T-cell (primary cell): Measurements from ENCODE around the gene NDST1. TPM values are rescaled to one million over a fixed set of nuclear protein-coding genes. Genes with fewer than 3 reads are reported as not detected.

Experiments
- ATAC-seq, 4 experiments: fragments of 200-7000 bp in 3 of 4; fragments of 150-1000 bp in 1 of 4; cut with Tn5 transposase; replicated peaks in 1 of 4; 1 replicate in 3 of 4; 2 replicates in 1 of 4; pipeline ENCODE4 v1.10.0; 2021; ENCODE audit warnings: moderate library complexity in 3 of 4, mild to moderate bottlenecking in 2 of 4, moderate number of reproducible peaks in 1 of 4
- CTCF ChIA-PET, 2 donors: fragments of 300-600 bp; sonication (Branson Sonifier 250); formaldehyde crosslinking; loops; one replicate each; lab custom pipeline; 2022; ENCODE audit warnings: antibody characterized with exemption in 2 of 2; lab: Charles Lee
- POLR2A ChIA-PET, 2 donors: fragments of 300-600 bp; sonication (Branson Sonifier 250); formaldehyde crosslinking; loops; one replicate each; lab custom pipeline; 2022; ENCODE audit warnings: antibody characterized with exemption in 2 of 2; lab: Charles Lee
- DNase-seq, 35 experiments: peaks; one replicate each; pipeline versions ENCODE4 v3.0.0 to v3.0.0-alpha.2; 2013 to 2023
- H3K27ac ChIP-seq: one replicate; pipeline ENCODE4 v1.5.1; 2013; ENCODE audit warnings: low read length
- H3K27me3 ChIP-seq, 2 experiments: replicated peaks in 1 of 2; 1 replicate in 1 of 2; 2 replicates in 1 of 2; pipeline versions ENCODE4 v1.6.1 to v1.7.0; 2013; ENCODE audit warnings: low read length in 1 of 2, mixed read lengths in 1 of 2; ENCODE audit not compliant: control insufficient read depth in 2 of 2, insufficient read depth in 2 of 2; ENCODE audit errors: extremely low read depth in 1 of 2
- H3K36me3 ChIP-seq, 2 donors: 1 replicate in 1 of 2; 2 replicates in 1 of 2; pipeline versions ENCODE4 v1.6.1 to v1.7.0; 2013; ENCODE audit warnings: low read length in 1 of 2; ENCODE audit not compliant: control insufficient read depth in 2 of 2, insufficient read depth in 1 of 2; ENCODE audit errors: extremely low read depth in 1 of 2
- H3K4me1 ChIP-seq, 2 experiments: 1 replicate in 1 of 2; 2 replicates in 1 of 2; pipeline versions ENCODE4 v1.6.1 to v1.7.0; 2013; ENCODE audit warnings: low read length in 2 of 2, mixed read lengths in 1 of 2; ENCODE audit not compliant: insufficient read depth in 2 of 2, control insufficient read depth in 1 of 2; ENCODE audit errors: extremely low read depth in 1 of 2
- H3K4me3 ChIP-seq, 2 donors: 1 replicate in 1 of 2; 2 replicates in 1 of 2; pipeline versions ENCODE4 v1.5.1 to v1.7.0; 2013; ENCODE audit warnings: mild to moderate bottlenecking in 2 of 2, low read length in 1 of 2, moderate library complexity in 1 of 2; ENCODE audit not compliant: control insufficient read depth in 1 of 2; ENCODE audit errors: extremely low read depth in 1 of 2
- H3K9me3 ChIP-seq: 2 replicates; pipeline ENCODE4 v1.7.0; 2013
- H3K27ac Mint-ChIP-seq, 2 donors: one replicate each; pipeline ENCODE4 v1.8.0; 2020 to 2021; ENCODE audit warnings: mild to moderate bottlenecking in 2 of 2, mixed read lengths in 2 of 2
- H3K27me3 Mint-ChIP-seq, 2 donors: one replicate each; pipeline ENCODE4 v1.8.0; 2021 to 2022; ENCODE audit warnings: mixed read lengths in 2 of 2
- H3K36me3 Mint-ChIP-seq: one replicate; pipeline ENCODE4 v1.8.0; 2021; ENCODE audit warnings: mixed read lengths
- H3K4me1 Mint-ChIP-seq, 3 donors: one replicate each; pipeline ENCODE4 v1.8.0; 2020 to 2022; ENCODE audit warnings: mixed read lengths in 3 of 3, mild to moderate bottlenecking in 1 of 3
- H3K4me3 Mint-ChIP-seq, 3 donors: one replicate each; pipeline ENCODE4 v1.8.0; 2020 to 2022; ENCODE audit warnings: mild to moderate bottlenecking in 3 of 3, mixed read lengths in 3 of 3, moderate library complexity in 3 of 3
- H3K9me3 Mint-ChIP-seq, 3 donors: one replicate each; pipeline ENCODE4 v1.8.0; 2020 to 2022; ENCODE audit warnings: mixed read lengths in 3 of 3
- WGBS: methylation state at CpG from one replicate; pipeline ENCODE4 v1.1.5; 2013; ENCODE audit warnings: missing lambda C conversion rate; ENCODE audit not compliant: insufficient coverage; 5-methylcytosine and 5-hydroxymethylcytosine counted together
- total RNA-seq, 35 experiments: library from RNA in 6 of 35; stranded (reverse) in 6 of 35; fragments of 120-200 nt in 1 of 35; gene quantifications; one replicate each; pipeline versions ENCODE4 v1.2.1 to v1.2.4 and lab custom pipeline; 2013 to 2026

NDST1 gene
- total RNA-seq, 5 donors from 2014 or later (not counting 1 experiment from before 2014, with no cell fraction given), result 0.83 to 2.0 (median 1.2) TPM

DNA sequence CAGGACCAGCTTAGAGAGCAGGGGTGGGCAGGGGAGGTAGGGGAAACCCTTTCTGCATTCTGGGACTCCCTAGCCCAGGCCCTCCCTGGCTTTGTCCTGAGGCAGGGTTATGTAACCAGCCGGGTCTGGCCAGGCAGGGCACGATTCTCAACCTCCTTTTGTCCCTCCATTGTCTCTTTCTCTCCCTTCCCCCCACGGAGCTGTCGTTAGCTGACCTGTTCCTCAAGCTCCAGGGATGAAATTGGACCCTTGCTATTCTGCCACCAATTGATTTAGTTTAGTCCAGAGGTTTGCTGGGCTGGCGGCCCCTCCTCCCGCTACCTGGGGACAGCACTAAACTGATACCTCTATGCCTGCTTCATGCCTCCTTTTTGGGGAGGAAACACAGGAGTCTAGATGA is 9.4 kb upstream of the NDST1 start:
- no peaks in the 10 kb centered on the region for H3K36me3 Mint-ChIP-seq
- Histone ChIP-seq H3K9me3 (no peaks in the 10 kb centered on the region), H3K27me3 (peaks cover 0 to 5% of the 10 kb centered on the region in 2 experiments), H3K36me3 (no peaks in the 10 kb centered on the region), H3K27ac (no peak overlapping the region), H3K4me3 (no peak overlapping the region), H3K4me1 (no peaks in the 10 kb centered on the region)
- H3K9me3 Mint-ChIP-seq, result no peaks in the 10 kb centered on the region
- WGBS, result 75% methylated on average over 6 of the region's 6 CpGs
- no peak overlapping the region for H3K4me3 Mint-ChIP-seq
- ChIA-PET CTCF (interaction anchor here in 1 of 2 donors (0.6 kb wide), 1 partner anchor 1170 kb away, joined by 3 read pairs; no protein-coding TSS in a partner anchor), POLR2A (no interaction called here)
- no peaks in the 10 kb centered on the region for H3K4me1 Mint-ChIP-seq
- ATAC-seq, result no peak
- H3K27ac Mint-ChIP-seq, result no peak overlapping the region
- H3K27me3 Mint-ChIP-seq, result no peaks in the 10 kb centered on the region
- no peak for DNase-seq

DNA sequence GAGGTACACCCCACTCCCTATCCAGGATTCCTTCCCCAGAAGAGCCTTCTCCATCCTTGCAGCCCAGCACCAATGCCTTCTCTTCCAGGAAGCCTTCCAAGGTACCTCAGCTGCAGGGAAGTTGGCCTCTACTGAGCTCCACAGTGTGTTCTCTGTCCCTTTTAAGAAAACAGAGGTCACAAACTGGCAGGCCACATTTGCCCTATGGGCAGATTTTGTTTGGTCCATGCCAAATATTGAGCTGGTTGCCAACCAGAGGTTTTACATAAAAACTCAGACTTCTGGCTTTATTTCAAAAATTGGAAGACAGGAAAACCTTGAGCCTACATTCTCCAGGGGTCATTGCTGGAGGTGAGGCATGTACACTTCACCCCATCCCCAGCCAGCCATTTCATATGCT is 9.0 kb upstream of the NDST1 start:
- no peaks in the 10 kb centered on the region for H3K9me3 ChIP-seq
- no peaks in the 10 kb centered on the region for H3K27me3 Mint-ChIP-seq
- CTCF ChIA-PET, result interaction anchor here in 1 of 2 donors (0.6 kb wide), 1 partner anchor 184 kb away, joined by 3 read pairs; no protein-coding TSS in a partner anchor
- H3K27me3 ChIP-seq, result peaks cover 0 to 5% of the 10 kb centered on the region in 2 experiments
- no peak overlapping the region for H3K27ac Mint-ChIP-seq
- no peak overlapping the region for H3K4me3 Mint-ChIP-seq
- H3K36me3 Mint-ChIP-seq, result no peaks in the 10 kb centered on the region
- H3K27ac ChIP-seq, result no peak overlapping the region
- POLR2A ChIA-PET, result no interaction called here
- no peak overlapping the region for H3K4me3 ChIP-seq
- H3K9me3 Mint-ChIP-seq, result no peaks in the 10 kb centered on the region
- H3K4me1 Mint-ChIP-seq, result no peaks in the 10 kb centered on the region
- ATAC-seq, result no peak
- H3K4me1 ChIP-seq, result no peaks in the 10 kb centered on the region
- H3K36me3 ChIP-seq, result no peaks in the 10 kb centered on the region
- no peak for DNase-seq

DNA sequence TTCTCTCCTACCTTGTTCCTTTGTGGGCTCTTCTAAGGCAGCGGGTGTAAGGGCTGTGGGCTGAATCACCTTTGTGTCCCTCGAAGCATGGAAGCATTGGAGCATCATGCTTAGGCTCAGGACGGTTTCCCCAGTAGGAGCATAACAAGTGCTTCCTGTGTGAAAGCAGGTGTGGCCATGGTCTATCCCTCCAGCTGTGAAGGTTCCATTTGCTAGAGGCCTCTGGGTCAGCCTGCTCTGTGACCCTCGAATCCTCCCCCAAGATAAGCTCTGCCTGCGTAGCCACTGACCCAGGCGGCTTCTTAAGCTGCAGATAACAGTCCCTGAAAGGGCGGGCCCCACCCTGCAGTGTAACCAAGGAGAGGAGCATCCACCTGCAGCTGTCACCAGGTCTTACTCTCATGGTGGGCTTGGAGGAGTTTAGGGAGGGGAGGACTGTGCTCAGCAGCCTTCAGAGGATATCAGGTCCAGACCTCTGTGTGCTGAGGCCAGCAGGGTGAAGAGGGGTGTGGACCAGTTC is 8.4 kb upstream of the NDST1 start:
- ATAC-seq, result no peak

GRCh38 chr5:150500328-150500841 is 7.5 kb upstream of the NDST1 start:
- DNase-seq, result no peak
- Mint-ChIP-seq H3K36me3 (no peaks in the 10 kb centered on the region), H3K4me1 (no peaks in the 10 kb centered on the region), H3K9me3 (no peaks in the 10 kb centered on the region), H3K27ac (no peak overlapping the region), H3K27me3 (no peaks in the 10 kb centered on the region), H3K4me3 (no peak overlapping the region)
- ATAC-seq, result no peak
- Histone ChIP-seq H3K27me3 (peaks cover 0 to 5% of the 10 kb centered on the region in 2 experiments), H3K4me1 (no peaks in the 10 kb centered on the region), H3K27ac (no peak overlapping the region), H3K9me3 (no peaks in the 10 kb centered on the region), H3K36me3 (no peaks in the 10 kb centered on the region), H3K4me3 (no peak overlapping the region)
- ChIA-PET CTCF (no interaction called here), POLR2A (no interaction called here)
- WGBS, result 69% methylated on average over 3 of the region's 3 CpGs

More for the DNA sequence above, 8.4 kb upstream of the NDST1 start:
- Mint-ChIP-seq H3K36me3 (no peaks in the 10 kb centered on the region), H3K27me3 (no peaks in the 10 kb centered on the region), H3K4me1 (no peaks in the 10 kb centered on the region), H3K4me3 (no peak overlapping the region), H3K27ac (no peak overlapping the region), H3K9me3 (no peaks in the 10 kb centered on the region)
- ChIA-PET POLR2A (no interaction called here), CTCF (interaction anchor here in 1 of 2 donors (0.6 kb wide), 1 partner anchor 184 kb away, joined by 3 read pairs; no protein-coding TSS in a partner anchor)
- no peak for DNase-seq
- peaks cover 0 to 5% of the 10 kb centered on the region in 2 experiments for H3K27me3 ChIP-seq
- no peaks in the 10 kb centered on the region for H3K36me3 ChIP-seq
- H3K27ac ChIP-seq, result no peak overlapping the region
- 66% methylated on average over 5 of the region's 7 CpGs for WGBS
- H3K9me3 ChIP-seq, result no peaks in the 10 kb centered on the region
- no peaks in the 10 kb centered on the region for H3K4me1 ChIP-seq
- H3K4me3 ChIP-seq, result no peak overlapping the region

DNA sequence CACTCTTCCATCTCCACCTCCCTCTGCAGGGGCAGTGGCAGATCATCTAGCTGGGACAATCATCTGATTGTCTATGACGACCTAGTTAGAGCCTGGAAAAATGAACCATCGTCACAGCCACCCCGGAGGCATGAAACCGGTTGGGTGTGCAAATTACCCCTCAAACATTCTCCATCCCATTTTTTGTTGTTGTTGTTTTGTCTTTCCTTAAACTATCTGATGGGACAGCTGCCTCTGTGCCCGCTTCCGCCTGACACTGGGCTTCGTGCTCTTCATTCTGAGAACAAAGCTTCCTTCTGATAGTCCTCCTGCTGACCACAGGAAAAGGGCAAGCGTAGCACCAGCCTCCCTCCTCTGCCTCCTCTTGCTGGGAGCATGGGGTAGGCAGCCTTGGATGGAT is 7.0 kb upstream of the NDST1 start:
- Mint-ChIP-seq H3K27ac (no peak overlapping the region), H3K27me3 (no peaks in the 10 kb centered on the region), H3K4me1 (no peaks in the 10 kb centered on the region), H3K9me3 (no peaks in the 10 kb centered on the region), H3K36me3 (no peaks in the 10 kb centered on the region), H3K4me3 (no peak overlapping the region)
- DNase-seq (no peak), ATAC-seq (no peak)
- Histone ChIP-seq H3K4me3 (no peak overlapping the region), H3K27me3 (peaks cover 0 to 5% of the 10 kb centered on the region in 2 experiments), H3K4me1 (no peaks in the 10 kb centered on the region), H3K27ac (no peak overlapping the region), H3K9me3 (no peaks in the 10 kb centered on the region), H3K36me3 (no peaks in the 10 kb centered on the region)
- WGBS, result no CpG with 5 or more reads among the region's 8 CpGs
- POLR2A ChIA-PET, result no interaction called here
- CTCF ChIA-PET, result no interaction called here

- no peaks in the 10 kb centered on the region for H3K36me3 Mint-ChIP-seq
- no peak for DNase-seq
- ChIA-PET POLR2A (no interaction called here), CTCF (no interaction called here)
- no peaks in the 10 kb centered on the region for H3K4me1 ChIP-seq
- 86% methylated on average over 8 of the region's 8 CpGs for WGBS
- H3K4me3 Mint-ChIP-seq, result no peak overlapping the region
- no peak for ATAC-seq
- H3K27me3 Mint-ChIP-seq, result no peaks in the 10 kb centered on the region
- H3K4me3 ChIP-seq, result no peak overlapping the region
- no peaks in the 10 kb centered on the region for H3K9me3 Mint-ChIP-seq
- no peaks in the 10 kb centered on the region for H3K36me3 ChIP-seq
- H3K9me3 ChIP-seq, result no peaks in the 10 kb centered on the region
- H3K27ac ChIP-seq, result no peak overlapping the region
- H3K27me3 ChIP-seq, result peaks cover 0 to 5% of the 10 kb centered on the region in 2 experiments
- H3K27ac Mint-ChIP-seq, result no peak overlapping the region
- no peaks in the 10 kb centered on the region for H3K4me1 Mint-ChIP-seq
These were observed 5.8 kb upstream of the NDST1 start for GRCh38 chr5:150502106-150502505.
